HepG2 (cell line): Measurements from ENCODE around the gene GNB3. TPM values are rescaled to one million over a fixed set of nuclear protein-coding genes. Genes with fewer than 3 reads are reported as not detected.
A peak's percentile ranks its signal among the peaks of the same experiment; 100 is the strongest.

Source experiments
- ATF1 ChIP-seq: IDR thresholded peaks from 2 replicates; pipeline ENCODE4 v1.6.1; 2016; ENCODE audit warnings: mild to moderate bottlenecking, control low read depth
- KLF12 ChIP-seq: sonication (generic); formaldehyde crosslinking; IDR thresholded peaks from 2 replicates; pipeline ENCODE4 v1.4.0; 2020; ENCODE audit warnings: missing genetic modification reagents, borderline replicate concordance
- MAFF ChIP-seq: IDR thresholded peaks from 2 replicates; pipeline ENCODE4 v1.6.1; 2011; ENCODE audit warnings: low read depth, low read length, improper control_type of control experiment
- MIER2 ChIP-seq: IDR thresholded peaks from 2 replicates; pipeline ENCODE4 v1.6.1; 2016; ENCODE audit warnings: missing biosample characterization, missing genetic modification reagents
- NCOA1 ChIP-seq: sonication (generic); formaldehyde crosslinking; IDR thresholded peaks from 2 replicates; pipeline ENCODE4 v1.9.0; 2021; ENCODE audit warnings: missing genetic modification reagents
- PHB2 ChIP-seq: fragments of 450-650 bp; IDR thresholded peaks from 2 replicates; pipeline ENCODE4 v1.6.1; 2018; ENCODE audit not compliant: partially characterized antibody
- RBAK ChIP-seq: sonication (generic); formaldehyde crosslinking; IDR thresholded peaks from 2 replicates; pipeline ENCODE4 v1.5.1; 2020; ENCODE audit warnings: mild to moderate bottlenecking, missing genetic modification reagents
- RFXAP ChIP-seq: sonication (generic); formaldehyde crosslinking; IDR thresholded peaks from 2 replicates; pipeline ENCODE4 v1.4.0; 2020; ENCODE audit warnings: missing genetic modification reagents, borderline replicate concordance
- SP4 ChIP-seq: sonication (generic); formaldehyde crosslinking; IDR thresholded peaks from 2 replicates; pipeline ENCODE4 v1.8.1; 2023; ENCODE audit warnings: mild to moderate bottlenecking, missing genetic modification reagents
- ZKSCAN8 ChIP-seq: IDR thresholded peaks from 2 replicates; pipeline ENCODE4 v1.6.1; 2016; ENCODE audit warnings: borderline replicate concordance, missing genetic modification reagents, missing compliant biosample characterization
- ZNF292 ChIP-seq: sonication (generic); formaldehyde crosslinking; IDR thresholded peaks from 2 replicates; pipeline ENCODE4 v1.8.1; 2022; ENCODE audit warnings: mild to moderate bottlenecking, low read depth, missing genetic modification reagents, borderline replicate concordance
- ZNF34 ChIP-seq: sonication (generic); formaldehyde crosslinking; IDR thresholded peaks from 2 replicates; pipeline ENCODE4 v1.4.0; 2020; ENCODE audit warnings: mild to moderate bottlenecking, missing genetic modification reagents, borderline replicate concordance
- polyA plus RNA-seq, 8 experiments: library from polyadenylated mRNA; depleted of rRNA in 3 of 8; stranded (reverse) in 7 of 8; unstranded in 1 of 8; fragments of >200 nt; fragmentation: Illumina TruSeq in 4 of 8; extraction: Trizol in 4 of 8; gene quantifications; 2 replicates each; pipeline versions ENCODE4 v1.2.1 to v1.2.3, GENCODE V29; 2011 to 2016; ENCODE audit warnings: low read depth in 4 of 8, missing spikeins in 1 of 8, mixed read lengths in 1 of 8; ENCODE audit not compliant: insufficient read depth in 1 of 8
- total RNA-seq, 5 experiments: library from RNA; depleted of rRNA; stranded (reverse); fragments of >200 nt; fragmentation: Illumina TruSeq; extraction: Trizol; gene quantifications; 2 replicates each; pipeline ENCODE4 v1.2.3, GENCODE V29; 2016; ENCODE audit warnings: low read depth in 1 of 5
- TF ChIP-seq, protein P1 (sequence below), 2 experiments: sonication (generic) in 1 of 2; formaldehyde crosslinking in 1 of 2; IDR thresholded peaks; 2 replicates each; pipeline versions ENCODE4 v1.4.0 to v1.6.1; 2016 to 2020; ENCODE audit warnings: borderline replicate concordance in 1 of 2, low read depth in 1 of 2, mild to moderate bottlenecking in 1 of 2, missing genetic modification reagents in 1 of 2
- TF ChIP-seq, protein P2 (sequence below): sonication (generic); formaldehyde crosslinking; IDR thresholded peaks from 2 replicates; pipeline ENCODE4 v1.8.1; 2023; ENCODE audit warnings: mild to moderate bottlenecking, missing genetic modification reagents, borderline replicate concordance
- TF ChIP-seq, protein P3 (sequence below): sonication (generic); formaldehyde crosslinking; IDR thresholded peaks from 2 replicates; pipeline ENCODE4 v1.9.0; 2021; ENCODE audit warnings: mild to moderate bottlenecking, missing genetic modification reagents
- TF ChIP-seq, protein P4 (sequence below): sonication (generic); formaldehyde crosslinking; IDR thresholded peaks from 2 replicates; pipeline ENCODE4 v1.8.1; 2023; ENCODE audit warnings: missing genetic modification reagents, inconsistent platforms, borderline replicate concordance

The GNB3 gene
- total and polyA plus RNA-seq, 2 of the 13 experiments (the other 11 are each of a cell fraction or from before 2014, with no cell fraction given) = 1.3 to 3.6 TPM

DNA sequence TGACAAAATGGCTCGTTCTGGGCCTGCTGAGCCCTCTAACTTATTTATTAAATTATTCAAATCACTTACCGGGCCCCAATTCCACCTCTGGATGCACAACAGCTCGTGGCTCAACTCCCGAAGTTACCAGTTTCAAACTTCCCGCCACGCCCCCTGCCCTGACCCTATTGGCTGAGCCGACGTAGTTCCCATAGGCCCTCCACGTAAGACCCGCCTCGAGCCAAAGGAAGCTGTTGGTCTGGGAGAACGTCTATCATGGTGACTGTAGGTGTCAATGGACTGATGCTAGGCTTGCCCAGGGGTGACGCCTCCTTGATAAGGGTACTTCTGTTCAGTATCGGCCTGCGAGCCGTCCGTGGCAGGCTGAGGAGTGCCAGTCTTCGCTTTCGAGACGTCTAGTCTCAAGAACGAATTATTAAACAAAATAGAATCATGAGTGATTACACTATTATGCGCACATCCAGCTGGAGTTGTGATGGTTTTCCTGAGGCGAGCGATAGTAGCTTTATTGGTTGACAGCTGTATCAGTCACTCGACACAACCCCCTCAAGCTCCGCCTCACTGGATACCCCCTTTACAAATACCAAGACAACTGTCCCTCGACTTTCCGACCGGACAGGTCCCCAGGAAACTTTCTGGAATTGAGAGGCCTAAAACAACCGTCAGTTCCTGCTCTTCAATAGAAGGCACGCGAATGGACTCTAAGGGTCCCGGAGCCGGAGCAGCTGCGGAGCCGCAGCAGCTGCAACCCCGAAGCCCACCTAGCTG, 10.6 kb downstream of the GNB3 start, which contains the start of gene CDCA3 (continued):
- TF ChIP-seq, protein P1, sequence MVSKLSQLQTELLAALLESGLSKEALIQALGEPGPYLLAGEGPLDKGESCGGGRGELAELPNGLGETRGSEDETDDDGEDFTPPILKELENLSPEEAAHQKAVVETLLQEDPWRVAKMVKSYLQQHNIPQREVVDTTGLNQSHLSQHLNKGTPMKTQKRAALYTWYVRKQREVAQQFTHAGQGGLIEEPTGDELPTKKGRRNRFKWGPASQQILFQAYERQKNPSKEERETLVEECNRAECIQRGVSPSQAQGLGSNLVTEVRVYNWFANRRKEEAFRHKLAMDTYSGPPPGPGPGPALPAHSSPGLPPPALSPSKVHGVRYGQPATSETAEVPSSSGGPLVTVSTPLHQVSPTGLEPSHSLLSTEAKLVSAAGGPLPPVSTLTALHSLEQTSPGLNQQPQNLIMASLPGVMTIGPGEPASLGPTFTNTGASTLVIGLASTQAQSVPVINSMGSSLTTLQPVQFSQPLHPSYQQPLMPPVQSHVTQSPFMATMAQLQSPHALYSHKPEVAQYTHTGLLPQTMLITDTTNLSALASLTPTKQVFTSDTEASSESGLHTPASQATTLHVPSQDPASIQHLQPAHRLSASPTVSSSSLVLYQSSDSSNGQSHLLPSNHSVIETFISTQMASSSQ (IDR thresholded peaks at IDR 0.05; ENCODE audit: low read depth) = no peak
- TF ChIP-seq, protein P1 (CRISPR knock-in tag; IDR thresholded peaks at IDR 0.05; ENCODE audit: borderline replicate concordance) = no peak
- TF ChIP-seq, protein P2, sequence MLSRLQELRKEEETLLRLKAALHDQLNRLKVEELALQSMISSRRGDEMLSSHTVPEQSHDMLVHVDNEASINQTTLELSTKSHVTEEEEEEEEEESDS = peak; percentile 56; the same call in 1 of the 2 replicates
- TF ChIP-seq RBAK (CRISPR knock-in tag) = no peak
- TF ChIP-seq ZNF292 (CRISPR knock-in tag) = no peak
- TF ChIP-seq, protein P3, sequence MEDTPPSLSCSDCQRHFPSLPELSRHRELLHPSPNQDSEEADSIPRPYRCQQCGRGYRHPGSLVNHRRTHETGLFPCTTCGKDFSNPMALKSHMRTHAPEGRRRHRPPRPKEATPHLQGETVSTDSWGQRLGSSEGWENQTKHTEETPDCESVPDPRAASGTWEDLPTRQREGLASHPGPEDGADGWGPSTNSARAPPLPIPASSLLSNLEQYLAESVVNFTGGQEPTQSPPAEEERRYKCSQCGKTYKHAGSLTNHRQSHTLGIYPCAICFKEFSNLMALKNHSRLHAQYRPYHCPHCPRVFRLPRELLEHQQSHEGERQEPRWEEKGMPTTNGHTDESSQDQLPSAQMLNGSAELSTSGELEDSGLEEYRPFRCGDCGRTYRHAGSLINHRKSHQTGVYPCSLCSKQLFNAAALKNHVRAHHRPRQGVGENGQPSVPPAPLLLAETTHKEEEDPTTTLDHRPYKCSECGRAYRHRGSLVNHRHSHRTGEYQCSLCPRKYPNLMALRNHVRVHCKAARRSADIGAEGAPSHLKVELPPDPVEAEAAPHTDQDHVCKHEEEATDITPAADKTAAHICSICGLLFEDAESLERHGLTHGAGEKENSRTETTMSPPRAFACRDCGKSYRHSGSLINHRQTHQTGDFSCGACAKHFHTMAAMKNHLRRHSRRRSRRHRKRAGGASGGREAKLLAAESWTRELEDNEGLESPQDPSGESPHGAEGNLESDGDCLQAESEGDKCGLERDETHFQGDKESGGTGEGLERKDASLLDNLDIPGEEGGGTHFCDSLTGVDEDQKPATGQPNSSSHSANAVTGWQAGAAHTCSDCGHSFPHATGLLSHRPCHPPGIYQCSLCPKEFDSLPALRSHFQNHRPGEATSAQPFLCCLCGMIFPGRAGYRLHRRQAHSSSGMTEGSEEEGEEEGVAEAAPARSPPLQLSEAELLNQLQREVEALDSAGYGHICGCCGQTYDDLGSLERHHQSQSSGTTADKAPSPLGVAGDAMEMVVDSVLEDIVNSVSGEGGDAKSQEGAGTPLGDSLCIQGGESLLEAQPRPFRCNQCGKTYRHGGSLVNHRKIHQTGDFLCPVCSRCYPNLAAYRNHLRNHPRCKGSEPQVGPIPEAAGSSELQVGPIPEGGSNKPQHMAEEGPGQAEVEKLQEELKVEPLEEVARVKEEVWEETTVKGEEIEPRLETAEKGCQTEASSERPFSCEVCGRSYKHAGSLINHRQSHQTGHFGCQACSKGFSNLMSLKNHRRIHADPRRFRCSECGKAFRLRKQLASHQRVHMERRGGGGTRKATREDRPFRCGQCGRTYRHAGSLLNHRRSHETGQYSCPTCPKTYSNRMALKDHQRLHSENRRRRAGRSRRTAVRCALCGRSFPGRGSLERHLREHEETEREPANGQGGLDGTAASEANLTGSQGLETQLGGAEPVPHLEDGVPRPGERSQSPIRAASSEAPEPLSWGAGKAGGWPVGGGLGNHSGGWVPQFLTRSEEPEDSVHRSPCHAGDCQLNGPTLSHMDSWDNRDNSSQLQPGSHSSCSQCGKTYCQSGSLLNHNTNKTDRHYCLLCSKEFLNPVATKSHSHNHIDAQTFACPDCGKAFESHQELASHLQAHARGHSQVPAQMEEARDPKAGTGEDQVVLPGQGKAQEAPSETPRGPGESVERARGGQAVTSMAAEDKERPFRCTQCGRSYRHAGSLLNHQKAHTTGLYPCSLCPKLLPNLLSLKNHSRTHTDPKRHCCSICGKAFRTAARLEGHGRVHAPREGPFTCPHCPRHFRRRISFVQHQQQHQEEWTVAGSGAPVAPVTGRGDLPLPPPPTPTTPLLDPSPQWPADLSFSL (CRISPR knock-in tag) = no peak
- TF ChIP-seq PHB2 = no peak
- TF ChIP-seq ZKSCAN8 = peak; percentile 34; the same call in 1 of the 2 replicates
- peak; percentile 88 for TF ChIP-seq ATF1 (CRISPR knock-in tag)
- 0 out of 2 replicates have a peak, but pooled peaks have one; percentile 21 for TF ChIP-seq KLF12 (CRISPR knock-in tag)
- no peak; the same call in 1 of the 2 replicates for TF ChIP-seq RFXAP (CRISPR knock-in tag)
- TF ChIP-seq SP4 (CRISPR knock-in tag) = peak; percentile 69
- no peak for TF ChIP-seq MIER2 (CRISPR knock-in tag)
- 0 out of 2 replicates have a peak, but pooled peaks have one; percentile 3 for TF ChIP-seq NCOA1 (CRISPR knock-in tag)
- TF ChIP-seq ZNF34 = 0 out of 2 replicates have a peak, but pooled peaks have one; percentile 33
- TF ChIP-seq, protein P4, sequence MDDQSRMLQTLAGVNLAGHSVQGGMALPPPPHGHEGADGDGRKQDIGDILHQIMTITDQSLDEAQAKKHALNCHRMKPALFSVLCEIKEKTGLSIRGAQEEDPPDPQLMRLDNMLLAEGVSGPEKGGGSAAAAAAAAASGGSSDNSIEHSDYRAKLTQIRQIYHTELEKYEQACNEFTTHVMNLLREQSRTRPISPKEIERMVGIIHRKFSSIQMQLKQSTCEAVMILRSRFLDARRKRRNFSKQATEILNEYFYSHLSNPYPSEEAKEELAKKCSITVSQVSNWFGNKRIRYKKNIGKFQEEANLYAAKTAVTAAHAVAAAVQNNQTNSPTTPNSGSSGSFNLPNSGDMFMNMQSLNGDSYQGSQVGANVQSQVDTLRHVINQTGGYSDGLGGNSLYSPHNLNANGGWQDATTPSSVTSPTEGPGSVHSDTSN = no peak; the same call in 1 of the 2 replicates
- TF ChIP-seq MAFF = no peak
